ENCODE measurements around the gene NTRK3.

- TF ChIP-seq TAF1 (IDR thresholded peaks at IDR 0.05; ENCODE audit: borderline replicate concordance, insufficient read depth, low read length) (no peak), POLR2AphosphoS5 (IDR thresholded peaks at IDR 0.05; ENCODE audit: low read depth, low read length) (no peak), REST (IDR thresholded peaks at IDR 0.05; ENCODE audit: insufficient read depth in 1 of 2, low read depth in 2 of 2, low read length in 2 of 2) (no peak), SIN3A (IDR thresholded peaks at IDR 0.05; ENCODE audit: borderline replicate concordance, insufficient read depth, low read length) (no peak)
Observed at GRCh38 chr15:87924433-87924832, 332.1 kb downstream of the NTRK3 start.

All from PFSK-1 (cell line).